ENCODE results near the gene GPR18. TPM values are rescaled to one million over a fixed set of nuclear protein-coding genes. Genes with fewer than 3 reads are reported as not detected.
"Not testable (repeated sequence)": the region's sequence is repeated elsewhere in the genome, so short reads cannot be mapped to it uniquely, and the experiment has no call there.

The GPR18 gene
- total RNA-seq, 1 experiment from 2014 or later, result not detected

GRCh38 chr13:99267927-99268326 is 9.7 kb upstream of the GPR18 start:
- DNase-seq (ENCODE audit: low read depth), result no peak

- no peak for DNase-seq (ENCODE audit: low read depth)
Measured at GRCh38 chr13:99266827-99267226, 8.6 kb upstream of the GPR18 start.

GRCh38 chr13:99265821-99266426 is 7.7 kb upstream of the GPR18 start:
- DNase-seq (ENCODE audit: low read depth), result peak; percentile 19

GRCh38 chr13:99265162-99265800 is 7.1 kb upstream of the GPR18 start:
- no peak for DNase-seq (ENCODE audit: low read depth)

- DNase-seq (ENCODE audit: low read depth), result no peak
Measured at GRCh38 chr13:99264051-99264450, 5.9 kb upstream of the GPR18 start.

- no peak for DNase-seq (ENCODE audit: low read depth)
Measured at GRCh38 chr13:99263126-99263785, 5.1 kb upstream of the GPR18 start.

- DNase-seq (ENCODE audit: low read depth), result no peak
Measured at GRCh38 chr13:99261059-99261458, 2.9 kb upstream of the GPR18 start.

- no peak for DNase-seq (ENCODE audit: low read depth)
Measured at GRCh38 chr13:99260216-99260615, 2.0 kb upstream of the GPR18 start.

GRCh38 chr13:99258946-99259345 is 767 bp upstream of the GPR18 start:
- DNase-seq (ENCODE audit: low read depth), result no peak

- no peak for DNase-seq (ENCODE audit: low read depth)
Measured at GRCh38 chr13:99257291-99257690, 888 bp downstream of the GPR18 start.

- no peak for DNase-seq (ENCODE audit: low read depth)
Measured at GRCh38 chr13:99256709-99257108, 1.5 kb downstream of the GPR18 start.

GRCh38 chr13:99256283-99256682 is 1.9 kb downstream of the GPR18 start:
- no peak for DNase-seq (ENCODE audit: low read depth)

- DNase-seq (ENCODE audit: low read depth), result no peak
Measured at GRCh38 chr13:99255271-99255670, 2.9 kb downstream of the GPR18 start.

- DNase-seq (ENCODE audit: low read depth), result no peak
Measured at GRCh38 chr13:99254830-99255229, 3.3 kb downstream of the GPR18 start.

- no peak for DNase-seq (ENCODE audit: low read depth)
Measured at GRCh38 chr13:99251921-99252320, 6.3 kb downstream of the GPR18 start.

- DNase-seq (ENCODE audit: low read depth), result no peak
Measured at GRCh38 chr13:99250982-99251825, 7.0 kb downstream of the GPR18 start.

GRCh38 chr13:99249606-99250005 is 8.6 kb downstream of the GPR18 start:
- not testable (repeated sequence) for DNase-seq (ENCODE audit: low read depth)

GRCh38 chr13:99249178-99249577 is 9.0 kb downstream of the GPR18 start:
- DNase-seq (ENCODE audit: low read depth), result not testable (repeated sequence)

GRCh38 chr13:99246100-99246499 is 12.1 kb downstream of the GPR18 start:
- DNase-seq (ENCODE audit: low read depth), result no peak

GRCh38 chr13:99237981-99238662 is 20.1 kb downstream of the GPR18 start:
- no peak for DNase-seq (ENCODE audit: low read depth)

- DNase-seq (ENCODE audit: low read depth), result no peak
Measured at GRCh38 chr13:99231721-99232120, 26.5 kb downstream of the GPR18 start.

- no peak for DNase-seq (ENCODE audit: low read depth)
Measured at GRCh38 chr13:99230991-99231390, 27.2 kb downstream of the GPR18 start.
